NCI-H1105 (cell line): ENCODE data around the gene OS9.
"Not testable (repeated sequence)": the region's sequence is repeated elsewhere in the genome, so short reads cannot be mapped to it uniquely, and the experiment has no call there.

Source experiments
- DNase-seq: peaks from one replicate; lab custom pipeline; 2025; lab: John Stamatoyannopoulos, UW

Gene OS9

DNA sequence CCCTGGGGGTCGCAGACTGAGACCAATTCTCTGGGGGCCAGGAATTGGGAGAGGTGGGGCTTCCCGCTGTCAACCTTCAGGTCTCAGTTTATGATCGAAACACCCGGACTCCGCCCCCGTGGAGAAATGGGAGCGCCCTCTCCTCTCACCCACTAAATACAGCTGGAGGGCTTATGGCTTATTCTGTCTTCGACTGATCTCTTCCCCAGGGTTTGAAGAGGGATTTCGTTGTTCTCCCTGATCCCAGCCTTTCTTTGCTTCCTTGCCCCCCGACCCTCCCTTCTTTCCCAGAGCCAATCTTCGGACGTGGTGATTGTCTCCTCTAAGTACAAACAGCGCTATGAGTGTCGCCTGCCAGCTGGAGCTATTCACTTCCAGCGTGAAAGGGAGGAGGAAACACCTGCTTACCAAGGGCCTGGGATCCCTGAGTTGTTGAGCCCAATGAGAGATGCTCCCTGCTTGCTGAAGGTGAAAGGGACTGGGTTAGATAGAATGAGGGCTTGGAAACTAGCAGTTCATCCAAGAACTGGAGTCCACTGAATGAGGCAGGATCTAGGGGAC lies 607 bp downstream of the OS9 start:
- DNase-seq = no peak

GRCh38 chr12:57695770-57696432 lies 2.0 kb downstream of the OS9 start:
- no peak for DNase-seq

DNA sequence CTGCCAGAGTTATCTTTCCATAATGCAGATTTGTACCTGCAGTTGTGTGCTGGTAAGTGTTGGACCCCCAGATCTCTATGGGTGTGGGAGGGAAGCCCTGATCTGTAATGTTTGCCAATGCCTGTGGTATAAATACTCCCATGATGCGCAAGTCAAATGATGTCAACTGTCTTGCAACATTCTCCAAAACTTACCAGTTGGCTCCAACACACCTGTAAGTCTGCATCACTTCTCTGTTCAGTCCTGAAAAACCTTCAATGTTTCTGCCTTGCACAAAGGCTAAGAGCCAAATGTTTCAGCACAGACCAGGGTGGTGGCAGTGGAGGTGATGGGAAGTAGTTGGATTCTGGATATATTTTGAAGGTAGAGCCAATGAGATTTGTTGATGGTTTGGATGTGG lies 3.1 kb downstream of the OS9 start:
- no peak for DNase-seq

DNA sequence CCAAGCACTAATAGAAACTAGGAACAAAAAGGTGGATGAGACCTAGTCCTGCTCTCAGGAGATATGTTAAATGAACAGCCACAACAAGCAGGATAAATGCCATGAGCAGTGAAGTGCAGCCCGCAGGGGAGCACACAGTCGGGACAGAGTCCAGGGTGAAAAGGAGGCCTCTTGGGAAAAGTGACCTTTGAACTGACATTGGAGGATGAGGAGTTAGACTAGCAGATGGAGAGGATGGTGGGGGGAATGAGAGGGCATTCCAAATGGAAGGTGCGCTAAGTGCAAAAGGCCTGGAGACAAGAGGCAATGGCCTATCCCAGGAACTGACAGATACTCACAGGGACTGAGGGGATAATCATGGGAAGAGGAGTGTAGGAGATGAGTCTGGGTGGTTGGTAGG lies 4.5 kb downstream of the OS9 start:
- DNase-seq = no peak

GRCh38 chr12:57700317-57700716 lies 6.4 kb downstream of the OS9 start:
- no peak for DNase-seq

- no peak for DNase-seq
Observed at GRCh38 chr12:57707250-57707649, 13.3 kb downstream of the OS9 start.

DNA sequence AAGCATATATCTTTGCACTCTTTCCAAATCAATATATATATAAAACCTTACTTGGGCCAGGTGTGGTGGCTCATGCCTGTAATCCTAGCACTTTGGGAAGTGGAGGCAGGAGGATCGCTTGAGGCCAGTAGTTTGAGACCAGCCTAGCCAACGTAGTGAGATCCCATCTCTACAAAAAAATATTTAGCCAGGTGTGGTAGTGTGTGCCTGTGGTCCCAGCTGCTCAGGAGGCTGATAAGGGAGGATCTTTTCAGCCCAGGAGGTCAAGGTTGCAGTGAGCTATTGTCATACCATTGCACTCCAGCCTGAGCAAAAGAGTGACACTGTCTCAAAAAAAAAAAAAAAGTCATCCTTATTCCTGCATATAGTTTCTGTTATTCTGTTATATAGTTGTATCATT lies 14.4 kb downstream of the OS9 start:
- no peak for DNase-seq

DNA sequence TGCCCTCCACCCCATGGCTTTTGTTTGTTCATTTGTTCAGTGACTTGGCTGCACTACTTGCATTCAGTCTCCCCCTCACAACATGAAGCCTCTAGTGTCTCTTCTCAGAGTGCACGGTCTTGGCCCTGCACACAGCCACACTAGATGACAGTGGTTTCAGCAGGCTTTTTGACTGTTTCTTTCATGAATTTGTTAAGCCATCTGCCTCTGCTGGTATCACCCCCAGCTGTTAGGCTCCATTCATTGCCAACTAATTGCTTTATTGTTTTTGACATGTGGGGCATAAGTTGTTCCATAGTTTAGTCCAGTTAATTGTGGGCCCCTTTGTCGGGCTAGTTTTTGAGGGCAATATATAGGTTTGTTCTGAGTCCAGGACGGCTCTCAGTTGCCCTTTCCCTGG lies 18.8 kb downstream of the OS9 start:
- DNase-seq = no peak

- no peak for DNase-seq
Observed at GRCh38 chr12:57713209-57713608, 19.3 kb downstream of the OS9 start.

DNA sequence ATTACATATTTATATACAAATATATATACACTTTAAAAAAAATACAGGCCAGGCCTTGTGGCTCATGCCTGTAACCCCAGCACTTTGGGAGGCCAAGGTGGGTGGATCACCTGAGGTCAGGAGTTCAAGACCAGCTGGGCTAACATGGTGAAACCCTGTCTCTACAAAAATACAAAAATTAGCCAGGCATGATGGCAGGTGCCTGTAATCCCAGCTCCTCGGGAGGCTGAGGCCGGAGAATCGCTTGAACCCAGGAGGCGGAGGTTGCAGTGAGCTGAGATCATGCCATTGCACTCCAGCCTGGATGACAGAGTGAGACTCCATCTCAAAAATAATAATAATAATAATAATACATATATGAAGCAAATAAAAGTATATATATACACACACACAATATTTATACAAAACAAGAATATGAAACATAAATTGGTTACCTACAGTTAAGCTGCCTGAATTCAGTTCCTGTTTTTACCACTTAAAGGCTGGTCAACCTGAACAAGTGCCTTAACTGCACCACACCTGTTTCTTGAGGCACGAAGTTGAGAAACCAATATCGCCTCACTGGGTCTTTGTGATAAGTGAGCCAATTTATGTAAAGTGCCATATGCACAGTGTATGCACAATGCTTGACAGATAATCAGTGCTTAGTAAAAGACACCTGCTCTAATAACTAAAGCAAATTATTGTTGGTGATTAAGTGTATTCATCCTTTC lies 21.3 kb downstream of the OS9 start:
- not testable (repeated sequence) for DNase-seq

GRCh38 chr12:57715786-57716185 lies 21.9 kb downstream of the OS9 start:
- no peak for DNase-seq

GRCh38 chr12:57716305-57716704 lies 22.4 kb downstream of the OS9 start:
- DNase-seq = no peak

DNA sequence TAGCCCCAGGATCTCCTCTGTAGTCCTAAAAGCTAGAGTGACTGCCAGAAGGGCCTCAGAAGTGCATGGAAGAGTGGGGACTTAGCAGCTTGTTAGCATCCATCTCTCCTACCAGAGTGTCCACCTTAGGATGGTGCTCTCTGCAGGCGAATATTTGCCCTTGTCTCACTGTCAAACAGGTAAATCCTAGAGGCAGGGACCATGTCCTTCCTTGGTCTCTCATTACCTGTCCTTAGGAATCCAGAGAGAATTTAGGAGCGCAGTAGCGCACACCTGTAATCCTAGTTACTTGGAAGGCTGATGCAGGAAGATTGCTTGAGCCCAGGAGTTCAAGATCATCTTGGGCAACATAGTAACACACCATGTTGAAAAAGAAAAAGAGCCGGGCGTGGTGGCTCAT lies 23.2 kb downstream of the OS9 start:
- DNase-seq = no peak

DNA sequence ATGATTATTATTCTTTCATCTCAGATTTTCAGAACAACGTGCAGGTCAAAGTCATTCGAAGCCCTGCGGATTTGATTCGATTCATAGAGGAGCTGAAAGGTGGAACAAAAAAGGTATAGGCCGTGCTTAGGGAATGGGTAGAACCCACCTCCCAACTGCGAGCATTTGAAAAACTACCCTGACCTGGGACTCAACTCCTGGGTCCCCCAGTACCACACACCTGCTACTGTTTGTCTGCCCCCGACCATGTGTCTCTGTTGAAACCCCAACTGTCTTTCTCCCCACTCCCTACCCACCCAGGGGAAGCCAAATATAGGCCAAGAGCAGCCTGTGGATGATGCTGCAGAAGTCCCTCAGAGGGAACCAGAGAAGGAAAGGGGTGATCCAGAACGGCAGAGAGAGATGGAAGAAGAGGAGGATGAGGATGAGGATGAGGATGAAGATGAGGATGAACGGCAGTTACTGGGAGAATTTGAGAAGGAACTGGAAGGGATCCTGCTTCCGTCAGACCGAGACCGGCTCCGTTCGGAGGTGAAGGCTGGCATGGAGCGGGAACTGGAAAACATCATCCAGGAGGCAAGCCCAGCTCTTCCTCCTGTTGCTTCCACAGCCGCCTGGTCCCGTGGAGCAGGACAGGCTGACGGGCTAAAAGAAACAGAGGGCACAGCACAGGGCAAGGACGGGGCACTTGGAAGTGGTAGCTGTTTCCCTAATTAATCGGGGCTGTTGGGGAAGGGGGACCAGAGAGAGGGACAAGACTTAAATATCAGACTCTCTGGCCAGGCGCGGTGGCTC lies 24.1 kb downstream of the OS9 start:
- no peak for DNase-seq

- no peak for DNase-seq
Observed at GRCh38 chr12:57718641-57719528, 25.0 kb downstream of the OS9 start.

- DNase-seq = no peak
Observed at GRCh38 chr12:57719777-57720605, 26.1 kb downstream of the OS9 start.

- DNase-seq = no peak
Observed at GRCh38 chr12:57720606-57721595, 27.0 kb downstream of the OS9 start.

DNA sequence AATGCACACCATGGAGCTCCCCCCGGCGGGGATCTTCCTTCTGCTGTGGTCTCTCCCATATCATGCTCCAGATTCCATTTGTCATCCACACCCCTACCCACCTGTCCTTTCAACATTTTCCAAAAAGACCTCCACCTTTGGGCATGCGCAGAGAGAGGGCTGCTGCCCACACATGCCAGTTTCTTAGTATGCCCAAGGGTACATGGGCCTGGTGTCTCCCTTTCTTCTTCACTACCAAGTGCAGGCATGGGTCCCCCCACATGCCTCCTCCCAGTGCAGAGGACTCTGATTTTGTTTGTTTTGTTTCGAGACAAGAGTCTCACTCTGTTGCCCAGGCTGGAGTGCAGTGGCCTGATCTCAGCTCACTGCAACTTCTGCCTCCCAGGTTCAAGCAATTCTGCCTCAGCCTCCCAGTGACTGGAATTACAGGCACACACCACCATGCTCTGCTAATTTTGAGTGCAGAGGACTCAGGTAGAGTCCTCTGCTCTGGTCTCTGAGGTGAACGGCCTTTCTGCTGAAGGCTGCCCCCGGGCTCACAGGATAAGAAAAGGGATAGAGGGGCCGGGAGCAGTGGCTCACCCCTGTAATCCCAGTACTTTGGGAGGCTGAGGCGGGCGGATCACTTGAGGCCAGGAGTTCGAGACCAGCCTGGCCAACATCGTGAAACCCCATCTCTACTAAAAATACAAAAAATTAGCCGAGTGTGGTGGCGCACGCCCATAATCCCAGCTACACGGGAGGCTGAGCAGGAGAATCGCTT lies 28.1 kb downstream of the OS9 start:
- DNase-seq = not testable (repeated sequence)
